ENCODE data around the gene TRPV3.

- TF ChIP-seq CTCF (IDR thresholded peaks at IDR 0.05; ENCODE audit: low read length) (no peak), EZH2 (IDR thresholded peaks at IDR 0.05; ENCODE audit: borderline replicate concordance, low read length) (no peak)
Observed at GRCh38 chr17:3572231-3572630, 14.6 kb upstream of the TRPV3 start.
